Endothelial cell of umbilical vein (primary cell): ENCODE results near the gene SNED1. TPM values are rescaled to one million over a fixed set of nuclear protein-coding genes. Genes with fewer than 3 reads are reported as not detected.

Experiments
- BruUV-seq: library from RNA; stranded (reverse); fragments of 400-500 nt; replicated peaks from 2 replicates; lab custom pipeline; 2021; lab: Mats Ljungman, UMichigan
- CTCF ChIA-PET: fragments of 300-600, 350-600 bp; sonication (Branson Sonifier 250); formaldehyde crosslinking; loops from one replicate; lab custom pipeline; 2021; ENCODE audit warnings: antibody characterized with exemption, inconsistent platforms; lab: Charles Lee
- POLR2A ChIA-PET: fragments of 300-600, 350-600 bp; sonication (Branson Sonifier 250); formaldehyde crosslinking; loops from one replicate; lab custom pipeline; 2021; ENCODE audit warnings: antibody characterized with exemption, inconsistent platforms; lab: Charles Lee
- DNase-seq: peaks from one replicate; pipeline ENCODE4 v3.0.0-alpha.2; 2011; ENCODE audit warnings: low read depth, low spot score
- FAIRE-seq: peaks from 2 replicates; lab custom pipeline; 2011; peaks lifted over from hg19 to GRCh38; lab: Jason Lieb, UNC
- H2AFZ ChIP-seq: 2 replicates; pipeline ENCODE4 v1.6.0; 2012; ENCODE audit warnings: low read depth, low read length, control low read depth, inconsistent platforms
- H3K27ac ChIP-seq: 2 replicates; pipeline ENCODE4 v1.5.1; 2011; ENCODE audit warnings: low read depth, mild to moderate bottlenecking, control low read depth, low read length, moderate library complexity; ENCODE audit not compliant: insufficient read depth
- H3K27me3 ChIP-seq, 2 experiments: 2 replicates each; pipeline versions ENCODE4 v1.6.0 to v1.6.1; 2011; ENCODE audit warnings: low read length in 2 of 2, mixed read lengths in 1 of 2; ENCODE audit not compliant: control insufficient read depth in 2 of 2, insufficient read depth in 2 of 2
- H3K36me3 ChIP-seq, 2 experiments: 2 replicates in 1 of 2; 3 replicates in 1 of 2; pipeline ENCODE4 v1.5.1; 2011; ENCODE audit warnings: low read length in 2 of 2, mild to moderate bottlenecking in 1 of 2, moderate library complexity in 1 of 2; ENCODE audit not compliant: control insufficient read depth in 2 of 2, insufficient read depth in 2 of 2; ENCODE audit errors: extremely low read depth in 1 of 2
- H3K4me1 ChIP-seq: 3 replicates; pipeline ENCODE4 v1.5.1; 2011; ENCODE audit warnings: mild to moderate bottlenecking, low read length; ENCODE audit not compliant: control insufficient read depth, insufficient read depth; ENCODE audit errors: extremely low read depth
- H3K4me2 ChIP-seq: 2 replicates; pipeline ENCODE4 v1.6.1; 2011; ENCODE audit warnings: low read length, control low read depth, mixed read lengths; ENCODE audit not compliant: insufficient read depth
- H3K4me3 ChIP-seq, 3 experiments: fragments of 200-600 bp in 1 of 3; sonication (generic), shearing (Covaris generic) in 1 of 3; replicated peaks in 1 of 3; 2 replicates each; pipeline ENCODE4 v1.5.1; 2011 to 2016; ENCODE audit warnings: control low read depth in 3 of 3, low read length in 3 of 3, mild to moderate bottlenecking in 2 of 3, inconsistent platforms in 1 of 3, low read depth in 1 of 3, moderate library complexity in 1 of 3; ENCODE audit not compliant: insufficient read depth in 1 of 3
- H3K79me2 ChIP-seq: 2 replicates; pipeline ENCODE4 v1.6.0; 2012; ENCODE audit warnings: low read length, inconsistent platforms; ENCODE audit not compliant: control insufficient read depth, insufficient read depth
- H3K9ac ChIP-seq: replicated peaks from 2 replicates; pipeline ENCODE3; 2011; ENCODE audit warnings: low read length, control low read depth; ENCODE audit not compliant: insufficient read depth; ENCODE audit errors: extremely low read depth
- H3K9me1 ChIP-seq: replicated peaks from 3 replicates; pipeline ENCODE4 v1.6.0; 2011; ENCODE audit warnings: mild to moderate bottlenecking, low read length; ENCODE audit not compliant: control insufficient read depth, insufficient read depth; ENCODE audit errors: extremely low read depth
- H3K9me3 ChIP-seq: replicated peaks from 2 replicates; pipeline ENCODE4 v1.5.1; 2012; ENCODE audit warnings: low read length, inconsistent platforms; ENCODE audit not compliant: control insufficient read depth, insufficient read depth
- H4K20me1 ChIP-seq: replicated peaks from 2 replicates; pipeline ENCODE3; 2011; ENCODE audit warnings: mild to moderate bottlenecking, low read length; ENCODE audit not compliant: control insufficient read depth, insufficient read depth; ENCODE audit errors: extremely low read depth
- CTCF ChIP-seq, 2 donors: IDR thresholded peaks; 1 replicate in 1 of 2; 2 replicates in 1 of 2; pipeline ENCODE4 v1.5.1; 2011; ENCODE audit warnings: low read length in 2 of 2, mild to moderate bottlenecking in 2 of 2, moderate library complexity in 2 of 2, control low read depth in 1 of 2, inconsistent platforms in 1 of 2, low read depth in 1 of 2; ENCODE audit not compliant: insufficient read depth in 1 of 2; ENCODE audit errors: extremely low read depth in 1 of 2
- EZH2 ChIP-seq: IDR thresholded peaks from 2 replicates; pipeline ENCODE4 v1.6.1; 2012; ENCODE audit warnings: borderline replicate concordance, low read depth, mild to moderate bottlenecking, moderate library complexity, low read length, inconsistent platforms; ENCODE audit not compliant: severe bottlenecking
- FOS ChIP-seq: IDR thresholded peaks from 2 replicates; pipeline ENCODE4 v1.6.1; 2011; ENCODE audit warnings: mild to moderate bottlenecking, low read length, moderate library complexity, borderline replicate concordance; ENCODE audit not compliant: insufficient read depth
- GATA2 ChIP-seq: IDR thresholded peaks from 2 replicates; pipeline ENCODE4 v1.7.0; 2011; ENCODE audit warnings: low read depth, mild to moderate bottlenecking, moderate library complexity, mixed read lengths, low read length; ENCODE audit not compliant: insufficient read length, insufficient read depth
- JUN ChIP-seq: IDR thresholded peaks from 2 replicates; pipeline ENCODE4 v1.6.1; 2011; ENCODE audit warnings: borderline replicate concordance, low read depth; ENCODE audit not compliant: insufficient read length, insufficient read depth
- MAX ChIP-seq: IDR thresholded peaks from 2 replicates; pipeline ENCODE4 v1.6.1; 2011; ENCODE audit not compliant: insufficient read depth, insufficient read length
- MYC ChIP-seq: IDR thresholded peaks from one replicate; pipeline ENCODE4 v1.6.1; 2011; ENCODE audit warnings: mild to moderate bottlenecking, low read depth, low read length
- POLR2A ChIP-seq: IDR thresholded peaks from 2 replicates; pipeline ENCODE4 v1.6.1; 2012; ENCODE audit warnings: low read depth, mild to moderate bottlenecking, control low read depth, low read length
- POLR2AphosphoS5 ChIP-seq: IDR thresholded peaks from 2 replicates; pipeline ENCODE4 v1.6.1; 2012; ENCODE audit warnings: low read depth, mild to moderate bottlenecking, control low read depth, low read length, moderate library complexity; ENCODE audit not compliant: insufficient read depth
- dilution Hi-C: fragments of 300-500 bp; cut with MboI; formaldehyde crosslinking; loops from one replicate; pipeline ENCODE4 v1.15.0; 2019; ENCODE audit warnings: low sequenced_read_pairs; ENCODE audit not compliant: extremely low pct_ligation_motif_present
- intact Hi-C: fragments of 100-400 bp; cut with micrococcal nuclease; formaldehyde crosslinking; loops from one replicate; pipeline ENCODE4 v1.10.0; 2022
- polyA plus RNA-seq, 4 experiments: library from polyadenylated mRNA; depleted of rRNA in 3 of 4; stranded (reverse) in 3 of 4; unstranded in 1 of 4; fragments of >200 nt; gene quantifications; 2 replicates each; pipeline versions ENCODE4 v1.2.1 to v1.2.3, GENCODE V29; 2011 to 2012; ENCODE audit warnings: missing spikeins in 1 of 4
- total RNA-seq: library from RNA; stranded (reverse); gene quantifications from 2 replicates; pipeline ENCODE4 v1.2.3, GENCODE V29; 2021

The SNED1 gene
- total and polyA plus RNA-seq, 2 donors (not counting 3 experiments of a cell fraction or from before 2014, with no cell fraction given), result 14.1 to 17.2 TPM

GRCh38 chr2:241033336-241033987 lies 35.0 kb downstream of the SNED1 start:
- no peaks in the 10 kb centered on the region for H4K20me1 ChIP-seq
- H3K36me3 ChIP-seq, result peaks cover 0 to 2% of the 10 kb centered on the region in 2 experiments
- H3K27me3 ChIP-seq, result no peaks in the 10 kb centered on the region
- H3K4me3 ChIP-seq, result no peak overlapping the region
- no peak overlapping the region for H3K4me2 ChIP-seq
- peaks cover 3% of the 10 kb centered on the region for H3K4me1 ChIP-seq
- H3K9me1 ChIP-seq, result no peaks in the 10 kb centered on the region
- no peak overlapping the region for H3K9ac ChIP-seq
- TF ChIP-seq EZH2, result no peak
- no peak for TF ChIP-seq MAX
- TF ChIP-seq FOS, result no peak
- no peak for TF ChIP-seq POLR2A
- no peak for TF ChIP-seq CTCF (IDR thresholded peaks at IDR 0.05; ENCODE audit: extremely low read depth in 1 of 2, insufficient read depth in 1 of 2, low read depth in 1 of 2, low read length in 2 of 2)
- no peak for TF ChIP-seq POLR2AphosphoS5
- TF ChIP-seq MYC, result no peak
- TF ChIP-seq JUN, result no peak
- TF ChIP-seq GATA2, result no peak
- POLR2A ChIA-PET, result no interaction called here
- FAIRE-seq (no peak), DNase-seq (no peak)
- H3K9me3 ChIP-seq, result no peaks in the 10 kb centered on the region
- no peaks in the 10 kb centered on the region for H3K79me2 ChIP-seq
- intact Hi-C loops, result no loop called here
- H2AFZ ChIP-seq, result no peak overlapping the region
- H3K27ac ChIP-seq, result no peak overlapping the region
- dilution Hi-C loops, result no loop called here
- CTCF ChIA-PET, result interaction anchor here (1.1 kb wide), 1 partner anchor 50 kb away, joined by 4 read pairs; no protein-coding TSS in a partner anchor
- BruUV-seq, result no TSS peak
